Astrocyte of the cerebellum (primary cell): Measurements from ENCODE around the gene TNFRSF25.
"Not testable (repeated sequence)": the region's sequence is repeated elsewhere in the genome, so short reads cannot be mapped to it uniquely, and the experiment has no call there.

Source experiments
- DNase-seq: peaks from one replicate; pipeline ENCODE4 v3.0.0-alpha.2; 2011; ENCODE audit warnings: low read depth
- H3K4me3 ChIP-seq: 2 replicates; pipeline ENCODE4 v1.5.1; 2011; ENCODE audit warnings: mild to moderate bottlenecking, low read depth, low read length, moderate library complexity
- in situ Hi-C: cut with HindIII; loops from 2 replicates; pipeline ENCODE4 v1.10.0; 2017; ENCODE audit warnings: low sequenced_read_pairs
- TF ChIP-seq, protein P1 (sequence below): IDR thresholded peaks from 2 replicates; pipeline ENCODE4 v1.5.1; 2012; ENCODE audit warnings: low read length, low read depth, moderate library complexity, mild to moderate bottlenecking; ENCODE audit errors: missing control alignments

Gene TNFRSF25

GRCh38 chr1:6459850-6460265, 6.1 kb downstream of the TNFRSF25 start:
- H3K4me3 ChIP-seq, result no peak overlapping the region
- TF ChIP-seq, protein P1, sequence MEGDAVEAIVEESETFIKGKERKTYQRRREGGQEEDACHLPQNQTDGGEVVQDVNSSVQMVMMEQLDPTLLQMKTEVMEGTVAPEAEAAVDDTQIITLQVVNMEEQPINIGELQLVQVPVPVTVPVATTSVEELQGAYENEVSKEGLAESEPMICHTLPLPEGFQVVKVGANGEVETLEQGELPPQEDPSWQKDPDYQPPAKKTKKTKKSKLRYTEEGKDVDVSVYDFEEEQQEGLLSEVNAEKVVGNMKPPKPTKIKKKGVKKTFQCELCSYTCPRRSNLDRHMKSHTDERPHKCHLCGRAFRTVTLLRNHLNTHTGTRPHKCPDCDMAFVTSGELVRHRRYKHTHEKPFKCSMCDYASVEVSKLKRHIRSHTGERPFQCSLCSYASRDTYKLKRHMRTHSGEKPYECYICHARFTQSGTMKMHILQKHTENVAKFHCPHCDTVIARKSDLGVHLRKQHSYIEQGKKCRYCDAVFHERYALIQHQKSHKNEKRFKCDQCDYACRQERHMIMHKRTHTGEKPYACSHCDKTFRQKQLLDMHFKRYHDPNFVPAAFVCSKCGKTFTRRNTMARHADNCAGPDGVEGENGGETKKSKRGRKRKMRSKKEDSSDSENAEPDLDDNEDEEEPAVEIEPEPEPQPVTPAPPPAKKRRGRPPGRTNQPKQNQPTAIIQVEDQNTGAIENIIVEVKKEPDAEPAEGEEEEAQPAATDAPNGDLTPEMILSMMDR, result no peak

DNA sequence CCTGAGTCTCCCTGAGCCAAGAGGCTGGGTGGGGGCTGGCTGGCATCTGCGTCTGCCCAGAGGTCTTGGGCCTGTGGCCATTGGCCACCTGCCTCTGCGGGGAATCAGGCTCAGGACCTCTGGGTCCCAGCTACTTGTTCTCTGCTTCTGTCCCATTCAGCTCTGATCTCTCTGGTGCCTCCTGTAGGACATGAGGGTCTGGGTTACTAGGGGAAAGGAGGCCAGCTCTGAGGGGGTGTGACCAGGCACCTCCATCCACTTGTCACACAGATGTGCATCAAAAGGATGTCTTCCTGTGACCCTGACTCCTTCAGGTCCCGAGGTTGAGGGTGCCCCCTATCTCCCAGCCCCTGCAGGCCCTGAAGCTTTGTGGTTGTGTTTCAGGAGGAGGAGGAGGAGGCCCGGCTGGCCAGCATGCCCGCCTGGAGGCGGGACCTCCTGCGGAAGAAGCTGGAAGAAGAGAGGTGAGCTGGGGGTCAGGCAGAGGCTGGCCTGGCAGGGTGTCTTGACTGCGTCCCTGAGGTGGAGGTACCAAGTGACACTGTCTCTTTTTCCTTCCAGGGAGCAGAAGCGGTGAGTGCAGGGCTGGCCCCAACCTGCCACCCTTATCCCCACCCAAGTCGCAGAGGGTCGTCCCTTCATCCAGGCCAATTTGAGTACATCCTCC, 9.0 kb downstream of the TNFRSF25 start:
- TF ChIP-seq, protein P1, result no peak
- H3K4me3 ChIP-seq, result no peak overlapping the region
- DNase-seq, result no peak
- in situ Hi-C loops, result no loop called here

More at GRCh38 chr1:6459850-6460265, 6.1 kb downstream of the TNFRSF25 start:
- in situ Hi-C loops, result no loop called here
- no peak for DNase-seq

DNA sequence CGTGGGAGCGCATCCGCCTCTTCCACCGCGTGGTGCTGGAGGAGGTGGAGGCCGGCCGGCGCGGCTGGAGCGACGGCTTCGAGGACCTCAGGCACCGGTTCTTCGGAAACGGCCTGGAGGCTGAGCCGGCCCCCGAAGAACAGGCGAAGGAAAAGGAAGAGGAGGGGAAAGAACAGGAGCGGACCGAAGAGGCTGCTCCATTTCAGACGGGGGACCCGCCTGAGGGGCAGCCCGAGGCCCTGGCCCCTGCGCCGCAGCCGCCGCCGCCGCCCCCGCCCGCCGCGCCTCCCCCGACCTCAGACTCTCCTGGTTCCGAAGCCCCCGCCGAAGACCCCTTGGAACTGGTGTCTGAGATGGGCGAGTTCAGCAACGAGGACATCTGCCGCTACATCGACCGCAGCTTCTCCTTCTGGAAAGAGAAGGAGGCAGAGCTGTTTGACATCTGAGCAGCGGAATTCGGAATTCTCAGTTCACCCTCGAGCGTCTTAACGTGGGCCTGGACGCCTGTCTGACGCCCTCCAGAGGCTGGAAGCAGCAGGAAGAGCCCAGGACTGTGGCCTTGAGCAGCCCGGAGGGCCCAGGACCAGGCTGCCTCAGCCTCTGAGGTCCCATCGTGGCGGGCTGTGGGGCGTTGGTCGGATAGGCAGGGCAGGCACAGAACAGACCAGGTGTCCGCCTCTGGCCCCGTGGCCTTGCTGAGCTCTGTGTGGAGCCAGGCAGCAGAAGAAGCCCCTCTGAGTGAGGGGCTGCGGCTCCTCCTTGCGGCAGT, 10.0 kb downstream of the TNFRSF25 start:
- in situ Hi-C loops, H3K4me3 ChIP-seq, DNase-seq: not testable (repeated sequence)

GRCh38 chr1:6454856-6455751, 10.9 kb downstream of the TNFRSF25 start:
- no peak for DNase-seq
- no peak overlapping the region for H3K4me3 ChIP-seq
- TF ChIP-seq, protein P1, result peak; percentile 7
- in situ Hi-C loops, result no loop called here

GRCh38 chr1:6453895-6454855, 11.8 kb downstream of the TNFRSF25 start:
- DNase-seq, in situ Hi-C loops, H3K4me3 ChIP-seq: not testable (repeated sequence)

DNA sequence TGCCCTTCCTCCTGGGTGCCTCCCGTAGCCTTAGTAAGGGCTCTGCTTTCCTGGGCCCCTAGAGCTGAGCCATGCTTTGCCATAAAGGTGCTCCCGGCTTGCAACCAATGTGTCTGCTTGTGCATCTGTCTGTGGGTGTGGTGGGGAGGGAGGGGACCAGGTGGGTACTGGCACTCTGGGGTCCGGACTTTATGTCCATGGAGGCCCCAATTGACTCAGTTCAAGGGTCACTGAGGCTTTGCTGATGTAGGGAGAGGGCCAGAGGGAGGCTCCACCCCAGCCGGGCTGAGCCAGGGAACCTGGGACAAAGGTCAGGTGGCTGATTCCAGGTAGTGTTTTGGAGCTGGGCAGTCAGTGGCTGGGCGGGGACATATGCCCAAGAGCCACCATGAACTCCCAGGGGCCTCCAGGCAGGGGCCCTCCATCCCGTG, 15.0 kb downstream of the TNFRSF25 start:
- TF ChIP-seq, protein P1, result no peak
- no peak overlapping the region for H3K4me3 ChIP-seq
- no peak for DNase-seq
- in situ Hi-C loops, result no loop called here

- DNase-seq, H3K4me3 ChIP-seq, in situ Hi-C loops: not testable (repeated sequence)
Measured at GRCh38 chr1:6450486-6450885, 15.5 kb downstream of the TNFRSF25 start.
